ENCODE results near the gene RNF13.
A peak's percentile ranks its signal among the peaks of the same experiment; 100 is the strongest.
"Not testable (repeated sequence)": the region's sequence is repeated elsewhere in the genome, so short reads cannot be mapped to it uniquely, and the experiment has no call there.

RNF13 gene

GRCh38 chr3:149959443-149959842 lies 146.4 kb downstream of the RNF13 start:
- DNase-seq: no peak

- DNase-seq: no peak
These were observed 150.5 kb downstream of the RNF13 start for GRCh38 chr3:149963485-149963884.

- DNase-seq: no peak
These were observed 151.3 kb downstream of the RNF13 start for GRCh38 chr3:149964291-149964690.

- DNase-seq: no peak
These were observed 152.3 kb downstream of the RNF13 start for GRCh38 chr3:149965278-149965677.

- peak; percentile 70 for DNase-seq
These were observed 154.2 kb downstream of the RNF13 start for GRCh38 chr3:149967086-149967685.

- peak; percentile 62 for DNase-seq
These were observed 155.2 kb downstream of the RNF13 start for GRCh38 chr3:149968216-149968615.

GRCh38 chr3:149969110-149969939 lies 156.3 kb downstream of the RNF13 start:
- DNase-seq: peak; percentile 90

GRCh38 chr3:149969940-149970715 lies 157.1 kb downstream of the RNF13 start:
- DNase-seq: peak; percentile 77

- peak; percentile 92 for DNase-seq
These were observed 157.8 kb downstream of the RNF13 start, which contains the start of gene PFN2 for GRCh38 chr3:149970716-149971402. Gene PFN2 (minus strand): TSS chr3:149970895. CDS start chr3:149970856, 39 bp downstream.

- DNase-seq: peak; percentile 91
These were observed 158.5 kb downstream of the RNF13 start for GRCh38 chr3:149971403-149972075.

- peak; percentile 65 for DNase-seq
These were observed 162.9 kb downstream of the RNF13 start for GRCh38 chr3:149975919-149976318.

GRCh38 chr3:149977386-149977785 lies 164.4 kb downstream of the RNF13 start:
- DNase-seq: no peak

- not testable (repeated sequence) for DNase-seq
These were observed 169.0 kb downstream of the RNF13 start for GRCh38 chr3:149981979-149982378.

- not testable (repeated sequence) for DNase-seq
These were observed 170.0 kb downstream of the RNF13 start for GRCh38 chr3:149983053-149983452.

GRCh38 chr3:149983628-149984027 lies 170.6 kb downstream of the RNF13 start:
- DNase-seq: no peak

GRCh38 chr3:149989307-149989706 lies 176.3 kb downstream of the RNF13 start:
- no peak for DNase-seq

GRCh38 chr3:149990423-149990948 lies 177.5 kb downstream of the RNF13 start:
- no peak for DNase-seq

GRCh38 chr3:149992416-149993058 lies 179.5 kb downstream of the RNF13 start:
- DNase-seq: no peak

- no peak for DNase-seq
These were observed 185.9 kb downstream of the RNF13 start for GRCh38 chr3:149998946-149999345.

- DNase-seq: peak; percentile 56
These were observed 186.4 kb downstream of the RNF13 start for GRCh38 chr3:149999421-149999820.

- DNase-seq: no peak
These were observed 187.6 kb downstream of the RNF13 start for GRCh38 chr3:150000641-150001040.

All from NCI-H82 (cell line).